K562 (cell line): ENCODE results near the gene ZFPM1. TPM values are rescaled to one million over a fixed set of nuclear protein-coding genes. Genes with fewer than 3 reads are reported as not detected.

Experiments
- ATAC-seq: fragments of 200-7000 bp; cut with Tn5 transposase; 3 replicates; pipeline ENCODE4 v1.9.1; 2020; ENCODE audit warnings: moderate library complexity
- BruUV-seq: library from RNA; stranded (reverse); fragments of 400-500 nt; replicated peaks from 2 replicates; lab custom pipeline; 2021; lab: Mats Ljungman, UMichigan
- CTCF ChIA-PET: fragments of 300-600 bp; formaldehyde crosslinking; extraction: SDS; loops from one replicate; lab custom pipeline; 2021; ENCODE audit warnings: low intra/inter-chr PET ratio; lab: Yijun Ruan, JAX
- POLR2A ChIA-PET: fragments of 300-600, 350-650 bp; sonication (Branson Sonifier 250); formaldehyde crosslinking; extraction: SDS; loops from one replicate; lab custom pipeline; 2021; ENCODE audit warnings: antibody characterized with exemption, inconsistent platforms; lab: Yijun Ruan, JAX
- DNase-seq, 4 experiments: peaks; one replicate each; pipeline versions ENCODE4 v3.0.0 to v3.0.0-alpha.2; 2011 to 2018; ENCODE audit warnings: low spot score in 3 of 4, mixed read lengths in 3 of 4; ENCODE audit errors: extremely low read depth in 1 of 4
- FAIRE-seq: peaks from 2 replicates; lab custom pipeline; 2011; peaks lifted over from hg19 to GRCh38; lab: Jason Lieb, UNC
- H2AFZ ChIP-seq: 2 replicates; pipeline ENCODE4 v1.6.0; 2011; ENCODE audit warnings: low read depth, low read length, control low read depth, inconsistent platforms
- H3K27ac ChIP-seq: fragments of 200-600 bp; 3 replicates; pipeline ENCODE4 v1.8.0; 2011; ENCODE audit warnings: low read depth, mild to moderate bottlenecking, control low read depth, inconsistent platforms, low read length, moderate library complexity, mixed read lengths; ENCODE audit errors: extremely low read depth
- H3K27me3 ChIP-seq, 2 experiments: fragments of 300-600 bp in 1 of 2; 2 replicates in 1 of 2; 3 replicates in 1 of 2; pipeline versions ENCODE4 v1.6.0 to v1.8.0; 2011; ENCODE audit warnings: inconsistent platforms in 2 of 2, low read length in 2 of 2, mild to moderate bottlenecking in 1 of 2, mixed read lengths in 1 of 2, moderate library complexity in 1 of 2; ENCODE audit not compliant: control insufficient read depth in 2 of 2, insufficient read depth in 2 of 2
- H3K36me3 ChIP-seq: fragments of 300-600 bp; 3 replicates; pipeline ENCODE4 v1.8.0; 2011; ENCODE audit warnings: mild to moderate bottlenecking, low read length, inconsistent platforms; ENCODE audit not compliant: control insufficient read depth, insufficient read depth
- H3K4me1 ChIP-seq, 2 experiments: fragments of 200-600 bp in 1 of 2; replicated peaks in 1 of 2; 2 replicates in 1 of 2; 3 replicates in 1 of 2; pipeline versions ENCODE4 v1.5.1 to v1.8.0; 2011; ENCODE audit warnings: inconsistent platforms in 2 of 2, low read length in 2 of 2, mild to moderate bottlenecking in 1 of 2, mixed read lengths in 1 of 2, moderate library complexity in 1 of 2; ENCODE audit not compliant: control insufficient read depth in 2 of 2, insufficient read depth in 2 of 2
- H3K4me2 ChIP-seq: 2 replicates; pipeline ENCODE4 v1.6.1; 2011; ENCODE audit warnings: low read length, control low read depth, inconsistent platforms, mixed read lengths; ENCODE audit not compliant: insufficient read depth
- H3K4me3 ChIP-seq: fragments of 200-600 bp; sonication (generic), shearing (Covaris generic); 2 replicates; pipeline ENCODE4 v1.5.1; 2016; ENCODE audit warnings: control low read depth, inconsistent platforms
- H3K79me2 ChIP-seq: fragments of 200-600 bp; 3 replicates; pipeline ENCODE4 v1.8.0; 2011; ENCODE audit warnings: low read length, inconsistent platforms; ENCODE audit not compliant: control insufficient read depth, insufficient read depth
- H3K9ac ChIP-seq, 2 experiments: 2 replicates each; pipeline versions ENCODE4 v1.6.0 to v1.6.1; 2011; ENCODE audit warnings: low read depth in 2 of 2, low read length in 2 of 2, control low read depth in 1 of 2, inconsistent platforms in 1 of 2, mild to moderate bottlenecking in 1 of 2, mixed read lengths in 1 of 2; ENCODE audit not compliant: insufficient read depth in 1 of 2
- H3K9me1 ChIP-seq: one replicate; pipeline ENCODE4 v1.6.0; 2011; ENCODE audit warnings: inconsistent platforms, mild to moderate bottlenecking, low read length, moderate library complexity; ENCODE audit not compliant: control insufficient read depth, insufficient read depth
- H3K9me3 ChIP-seq: replicated peaks from 2 replicates; pipeline ENCODE4 v1.5.1; 2011; ENCODE audit warnings: low read depth, low read length, inconsistent platforms; ENCODE audit not compliant: control insufficient read depth, insufficient read depth
- H4K20me1 ChIP-seq: replicated peaks from 2 replicates; pipeline ENCODE4 v1.6.1; 2011; ENCODE audit warnings: low read length, inconsistent platforms, mixed read lengths; ENCODE audit not compliant: control insufficient read depth, insufficient read depth
- CBFA2T3 ChIP-seq: fragments of 450-650 bp; IDR thresholded peaks from 2 replicates; pipeline ENCODE4 v1.6.1; 2017
- ETV1 ChIP-seq: fragments of 450-650 bp; conservative IDR thresholded peaks from 2 replicates; pipeline ENCODE4 v1.6.1; 2016; ENCODE audit warnings: missing genetic modification characterization, control low read depth, low read depth, missing compliant biosample characterization
- FOXJ2 ChIP-seq: fragments of 200-800 bp; sonication (Bioruptor generic); IDR thresholded peaks from 2 replicates; pipeline ENCODE4 v1.6.1; 2016; ENCODE audit warnings: missing genetic modification characterization, missing compliant biosample characterization
- JUND ChIP-seq, 2 experiments: IDR thresholded peaks; 2 replicates in 1 of 2; 3 replicates in 1 of 2; pipeline ENCODE4 v1.6.1; 2011; ENCODE audit warnings: borderline replicate concordance in 2 of 2, low read depth in 2 of 2, low read length in 2 of 2, improper control_type of control experiment in 1 of 2, missing biosample characterization in 1 of 2, missing genetic modification characterization in 1 of 2, missing genetic modification reagents in 1 of 2
- MTA3 ChIP-seq: fragments of 450-650 bp; formaldehyde crosslinking; IDR thresholded peaks from 2 replicates; pipeline ENCODE4 v1.6.1; 2017; ENCODE audit warnings: mild to moderate bottlenecking, borderline replicate concordance
- UBTF ChIP-seq, 2 experiments: IDR thresholded peaks; 2 replicates each; pipeline ENCODE4 v1.6.1; 2012; ENCODE audit warnings: improper control_type of control experiment in 2 of 2, low read depth in 2 of 2, low read length in 2 of 2, borderline replicate concordance in 1 of 2
- ZBTB1 ChIP-seq: sonication (generic); formaldehyde crosslinking; IDR thresholded peaks from 2 replicates; pipeline ENCODE4 v1.8.1; 2023; ENCODE audit warnings: missing genetic modification reagents, low read depth, mild to moderate bottlenecking, borderline replicate concordance
- ZBTB9 ChIP-seq: fragments of 450-650 bp; formaldehyde crosslinking; IDR thresholded peaks from 2 replicates; pipeline ENCODE4 v1.4.0; 2020; ENCODE audit warnings: mild to moderate bottlenecking, moderate library complexity
- ZNF408 ChIP-seq: fragments of 250-450 bp; sonication (Bioruptor Pico); IDR thresholded peaks from 2 replicates; pipeline ENCODE4 v1.4.0; 2020; ENCODE audit warnings: low read depth, mild to moderate bottlenecking, moderate library complexity
- ZNF699 ChIP-seq: fragments of 250-450 bp; sonication (Bioruptor Pico); IDR thresholded peaks from 2 replicates; pipeline ENCODE4 v1.8.0; 2021; ENCODE audit warnings: mild to moderate bottlenecking, moderate library complexity; ENCODE audit not compliant: insufficient replicate concordance
- WGBS: fragments of 100-300 bp; shearing (Covaris generic); methylation state at CpG from one replicate; pipeline ENCODE4 v1.1.6; 2016; ENCODE audit warnings: low coverage, mixed read lengths; ENCODE audit not compliant: insufficient coverage; ENCODE audit errors: missing lambda C conversion rate; 5-methylcytosine and 5-hydroxymethylcytosine counted together
- in situ Hi-C: fragments of 300-500 bp; cut with MboI; formaldehyde crosslinking; loops from 4 replicates; pipeline ENCODE4 v1.15.0; 2018; ENCODE audit warnings: inconsistent platforms, mixed read lengths
- intact Hi-C: fragments of 100-400 bp; cut with micrococcal nuclease; formaldehyde crosslinking; loops from 2 replicates; pipeline ENCODE4 v1.14.2; 2022
- polyA plus RNA-seq, 8 experiments: library from polyadenylated mRNA; depleted of rRNA in 4 of 8; stranded (reverse) in 5 of 8; unstranded in 3 of 8; fragments of >200 nt; fragmentation: Nextera tagmentation in 2 of 8; fragmentation: Illumina TruSeq in 1 of 8; extraction: Ambion mirVana in 2 of 8; extraction: Trizol in 1 of 8; gene quantifications; 2 replicates each; pipeline versions ENCODE4 v1.2.1 to v1.2.3, GENCODE V29; 2011 to 2014; ENCODE audit warnings: inconsistent platforms in 1 of 8, missing spikeins in 1 of 8
- total RNA-seq, 7 experiments: library from RNA; depleted of rRNA in 6 of 7; stranded (reverse); fragments of >200 nt in 6 of 7; fragmentation: Illumina TruSeq in 2 of 7; extraction: Trizol in 2 of 7; gene quantifications; 2 replicates each; pipeline versions ENCODE4 v1.2.1 to v1.2.3, GENCODE V29; 2011 to 2021; ENCODE audit warnings: low replicate concordance in 1 of 7
- TF ChIP-seq, protein P1 (sequence below): fragments of 200-800 bp; sonication (Bioruptor generic); IDR thresholded peaks from 2 replicates; pipeline ENCODE4 v1.6.1; 2017; ENCODE audit warnings: missing genetic modification characterization, missing compliant biosample characterization
- TF ChIP-seq, protein P2 (sequence below): sonication (generic); formaldehyde crosslinking; IDR thresholded peaks from 2 replicates; pipeline ENCODE4 v1.8.1; 2023; ENCODE audit warnings: mild to moderate bottlenecking, missing genetic modification reagents

Gene ZFPM1
- total and polyA plus RNA-seq, 9 of the 15 experiments (the other 6 are each of a cell fraction or from before 2014, with no cell fraction given): 0.03 to 35.9 (median 1.4) TPM

DNA sequence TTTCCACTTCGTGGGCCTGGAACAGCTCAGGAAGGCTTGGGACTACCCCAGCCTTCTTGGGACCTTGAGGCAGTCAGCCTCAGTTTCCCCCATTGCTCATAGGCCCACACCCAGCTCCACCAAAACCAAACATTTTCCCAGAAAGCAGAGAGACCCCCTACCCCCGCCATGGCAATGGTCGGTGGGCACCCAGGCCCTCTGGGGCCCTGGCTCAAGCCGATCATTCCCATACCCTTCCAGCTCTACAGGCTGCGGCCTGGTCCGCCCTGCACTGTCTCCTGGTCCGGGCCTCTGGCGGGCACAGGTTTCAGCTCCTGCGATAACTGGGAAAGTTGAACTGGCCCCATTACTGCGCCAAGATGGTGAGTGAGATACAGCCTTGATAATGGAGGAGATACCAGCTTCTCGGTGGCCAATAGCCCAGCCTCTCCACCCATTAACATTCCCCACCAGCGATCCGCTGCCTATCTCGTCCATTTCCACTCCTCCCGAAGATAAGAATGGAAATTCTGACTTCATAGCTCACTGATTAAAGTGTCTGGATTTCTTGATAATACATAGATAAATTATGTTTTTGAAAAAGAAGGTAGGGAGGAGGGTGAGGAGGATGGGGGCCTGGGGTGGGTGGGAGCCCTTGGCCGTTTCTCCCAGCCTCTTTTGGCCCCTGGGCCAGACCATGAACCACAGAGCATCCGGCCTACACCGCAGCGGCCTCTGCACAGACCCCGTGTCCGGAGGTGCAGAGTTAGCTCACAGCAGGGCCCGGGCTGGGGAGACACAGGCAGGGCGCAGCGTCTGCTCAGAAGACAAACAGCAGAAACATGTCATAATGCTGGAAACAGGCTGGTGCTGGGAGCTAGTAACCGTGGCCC is 11.6 kb downstream of the ZFPM1 start:
- 24% methylated on average over 19 of the region's 25 CpGs for WGBS
- H3K4me2 ChIP-seq: peak overlapping the region; percentile 23; the same call in 1 of the 2 replicates
- ChIA-PET CTCF (no interaction called here), POLR2A (interaction anchor here (0.7 to 1.3 kb wide), 4 partner anchors 8 to 68 kb away, joined by 3 to 4 read pairs (median 3); no protein-coding TSS in a partner anchor)
- intact Hi-C loops: no loop called here
- FAIRE-seq: peak; percentile 54
- H3K9ac ChIP-seq: peak overlapping the region in 1 of 2 experiments; percentile 82; a peak in 3 of 4 replicates
- H3K4me1 ChIP-seq: peaks cover 93 to 99% of the 10 kb centered on the region in 2 experiments
- H3K4me3 ChIP-seq: no peak overlapping the region
- H3K27ac ChIP-seq: peak overlapping the region; percentile 53
- ATAC-seq: peak; percentile 43
- H4K20me1 ChIP-seq: peaks cover 87% of the 10 kb centered on the region
- H3K27me3 ChIP-seq: no peaks in the 10 kb centered on the region
- H3K9me1 ChIP-seq: peaks cover 14% of the 10 kb centered on the region
- in situ Hi-C loops: no loop called here
- no peaks in the 10 kb centered on the region for H3K9me3 ChIP-seq
- peaks cover 99% of the 10 kb centered on the region for H3K79me2 ChIP-seq
- DNase-seq: peak in 2 of 4 experiments; percentile 61 to 83
- BruUV-seq: no TSS peak
- peaks cover 52% of the 10 kb centered on the region; the same call in 2 of the 3 replicates for H3K36me3 ChIP-seq
- no peak overlapping the region for H2AFZ ChIP-seq
- TF ChIP-seq ZBTB1 (peak; percentile 72; the same call in 1 of the 2 replicates), JUND (IDR thresholded peaks at IDR 0.05; ENCODE audit: borderline replicate concordance, low read depth, low read length) (peak; percentile 72; the same call in 1 of the 2 replicates), JUND (tag; IDR thresholded peaks at IDR 0.05; ENCODE audit: borderline replicate concordance, low read depth, low read length) (peak; percentile 40; the same call in 1 of the 3 replicates), UBTF (IDR thresholded peaks at IDR 0.05; ENCODE audit: borderline replicate concordance in 1 of 2, low read depth in 2 of 2, low read length in 2 of 2) (peak; percentile 73 to 84; a peak in 3 of 4 replicates), FOXJ2 (tag) (no peak), ZNF699 (CRISPR knock-in tag) (no peak), ZNF408 (no peak), ETV1 (tag) (0 out of 2 replicates have a peak, but pooled peaks have one; percentile 38), CBFA2T3 (peak; percentile 44; the same call in 1 of the 2 replicates), MTA3 (peak; percentile 20; the same call in 1 of the 2 replicates), ZBTB9 (CRISPR knock-in tag) (no peak)
- TF ChIP-seq, protein P1, sequence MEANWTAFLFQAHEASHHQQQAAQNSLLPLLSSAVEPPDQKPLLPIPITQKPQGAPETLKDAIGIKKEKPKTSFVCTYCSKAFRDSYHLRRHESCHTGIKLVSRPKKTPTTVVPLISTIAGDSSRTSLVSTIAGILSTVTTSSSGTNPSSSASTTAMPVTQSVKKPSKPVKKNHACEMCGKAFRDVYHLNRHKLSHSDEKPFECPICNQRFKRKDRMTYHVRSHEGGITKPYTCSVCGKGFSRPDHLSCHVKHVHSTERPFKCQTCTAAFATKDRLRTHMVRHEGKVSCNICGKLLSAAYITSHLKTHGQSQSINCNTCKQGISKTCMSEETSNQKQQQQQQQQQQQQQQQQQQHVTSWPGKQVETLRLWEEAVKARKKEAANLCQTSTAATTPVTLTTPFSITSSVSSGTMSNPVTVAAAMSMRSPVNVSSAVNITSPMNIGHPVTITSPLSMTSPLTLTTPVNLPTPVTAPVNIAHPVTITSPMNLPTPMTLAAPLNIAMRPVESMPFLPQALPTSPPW (CRISPR knock-in tag): peak; percentile 72
- TF ChIP-seq, protein P2, sequence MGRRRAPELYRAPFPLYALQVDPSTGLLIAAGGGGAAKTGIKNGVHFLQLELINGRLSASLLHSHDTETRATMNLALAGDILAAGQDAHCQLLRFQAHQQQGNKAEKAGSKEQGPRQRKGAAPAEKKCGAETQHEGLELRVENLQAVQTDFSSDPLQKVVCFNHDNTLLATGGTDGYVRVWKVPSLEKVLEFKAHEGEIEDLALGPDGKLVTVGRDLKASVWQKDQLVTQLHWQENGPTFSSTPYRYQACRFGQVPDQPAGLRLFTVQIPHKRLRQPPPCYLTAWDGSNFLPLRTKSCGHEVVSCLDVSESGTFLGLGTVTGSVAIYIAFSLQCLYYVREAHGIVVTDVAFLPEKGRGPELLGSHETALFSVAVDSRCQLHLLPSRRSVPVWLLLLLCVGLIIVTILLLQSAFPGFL: no peak
